Inferior parietal cortex (tissue), 1 donor: Measurements from ENCODE around the gene MSH6.

Experiments
- DNase-seq: peaks from one replicate; pipeline ENCODE4 v3.0.0-alpha.2; 2016; ENCODE audit errors: extremely low spot score

Gene MSH6, protein sequence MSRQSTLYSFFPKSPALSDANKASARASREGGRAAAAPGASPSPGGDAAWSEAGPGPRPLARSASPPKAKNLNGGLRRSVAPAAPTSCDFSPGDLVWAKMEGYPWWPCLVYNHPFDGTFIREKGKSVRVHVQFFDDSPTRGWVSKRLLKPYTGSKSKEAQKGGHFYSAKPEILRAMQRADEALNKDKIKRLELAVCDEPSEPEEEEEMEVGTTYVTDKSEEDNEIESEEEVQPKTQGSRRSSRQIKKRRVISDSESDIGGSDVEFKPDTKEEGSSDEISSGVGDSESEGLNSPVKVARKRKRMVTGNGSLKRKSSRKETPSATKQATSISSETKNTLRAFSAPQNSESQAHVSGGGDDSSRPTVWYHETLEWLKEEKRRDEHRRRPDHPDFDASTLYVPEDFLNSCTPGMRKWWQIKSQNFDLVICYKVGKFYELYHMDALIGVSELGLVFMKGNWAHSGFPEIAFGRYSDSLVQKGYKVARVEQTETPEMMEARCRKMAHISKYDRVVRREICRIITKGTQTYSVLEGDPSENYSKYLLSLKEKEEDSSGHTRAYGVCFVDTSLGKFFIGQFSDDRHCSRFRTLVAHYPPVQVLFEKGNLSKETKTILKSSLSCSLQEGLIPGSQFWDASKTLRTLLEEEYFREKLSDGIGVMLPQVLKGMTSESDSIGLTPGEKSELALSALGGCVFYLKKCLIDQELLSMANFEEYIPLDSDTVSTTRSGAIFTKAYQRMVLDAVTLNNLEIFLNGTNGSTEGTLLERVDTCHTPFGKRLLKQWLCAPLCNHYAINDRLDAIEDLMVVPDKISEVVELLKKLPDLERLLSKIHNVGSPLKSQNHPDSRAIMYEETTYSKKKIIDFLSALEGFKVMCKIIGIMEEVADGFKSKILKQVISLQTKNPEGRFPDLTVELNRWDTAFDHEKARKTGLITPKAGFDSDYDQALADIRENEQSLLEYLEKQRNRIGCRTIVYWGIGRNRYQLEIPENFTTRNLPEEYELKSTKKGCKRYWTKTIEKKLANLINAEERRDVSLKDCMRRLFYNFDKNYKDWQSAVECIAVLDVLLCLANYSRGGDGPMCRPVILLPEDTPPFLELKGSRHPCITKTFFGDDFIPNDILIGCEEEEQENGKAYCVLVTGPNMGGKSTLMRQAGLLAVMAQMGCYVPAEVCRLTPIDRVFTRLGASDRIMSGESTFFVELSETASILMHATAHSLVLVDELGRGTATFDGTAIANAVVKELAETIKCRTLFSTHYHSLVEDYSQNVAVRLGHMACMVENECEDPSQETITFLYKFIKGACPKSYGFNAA (N-terminal part only)

GRCh38 chr2:47782671-47783485 lies at the start of gene MSH6:
Gene MSH6, plus strand, starts transcription at chr2:47783145. Its CDS starts 89 bp downstream, at chr2:47783234.
- DNase-seq: peak; percentile 88

DNA sequence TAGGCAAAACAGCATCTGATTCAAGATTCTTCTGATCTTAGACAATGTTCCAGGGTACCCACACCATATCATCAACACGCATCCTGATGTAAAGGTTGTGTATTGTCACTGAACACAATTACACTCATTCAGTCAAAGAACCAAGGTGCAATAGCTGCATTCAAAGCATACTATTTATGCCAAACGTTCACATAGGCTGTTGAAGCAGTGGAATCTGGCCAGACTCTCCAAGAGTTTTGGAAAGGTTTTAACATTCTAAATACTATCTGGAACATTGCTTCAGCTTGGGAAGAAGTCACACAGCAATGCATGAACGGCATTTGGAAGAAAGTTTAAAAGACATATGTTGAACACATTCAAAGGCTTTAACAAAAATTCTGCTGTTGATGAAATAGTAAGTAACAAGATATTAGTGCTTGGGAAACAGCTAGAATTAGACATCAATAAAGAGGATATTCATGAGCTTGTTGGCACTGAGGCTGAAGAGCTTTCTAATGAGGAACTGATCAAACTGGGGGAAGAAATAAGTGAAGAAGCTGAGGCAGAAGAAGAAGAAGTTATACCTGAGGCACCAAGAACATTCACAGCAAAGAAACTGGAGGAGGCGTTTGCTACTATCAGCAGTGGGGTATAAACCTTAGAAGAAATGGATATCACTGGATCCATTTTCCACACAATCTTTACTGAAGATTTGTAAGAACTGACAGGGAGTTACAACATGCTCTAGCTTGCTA lies 47.6 kb upstream of the MSH6 start:
- DNase-seq: peak; percentile 23

- DNase-seq: no peak
Observed at GRCh38 chr2:47735912-47736311, 47.0 kb upstream of the MSH6 start.

- no peak for DNase-seq
Observed at GRCh38 chr2:47737191-47737975, 45.6 kb upstream of the MSH6 start.

- no peak for DNase-seq
Observed at GRCh38 chr2:47738331-47738730, 44.6 kb upstream of the MSH6 start.

- no peak for DNase-seq
Observed at GRCh38 chr2:47741101-47741500, 41.8 kb upstream of the MSH6 start.

DNA sequence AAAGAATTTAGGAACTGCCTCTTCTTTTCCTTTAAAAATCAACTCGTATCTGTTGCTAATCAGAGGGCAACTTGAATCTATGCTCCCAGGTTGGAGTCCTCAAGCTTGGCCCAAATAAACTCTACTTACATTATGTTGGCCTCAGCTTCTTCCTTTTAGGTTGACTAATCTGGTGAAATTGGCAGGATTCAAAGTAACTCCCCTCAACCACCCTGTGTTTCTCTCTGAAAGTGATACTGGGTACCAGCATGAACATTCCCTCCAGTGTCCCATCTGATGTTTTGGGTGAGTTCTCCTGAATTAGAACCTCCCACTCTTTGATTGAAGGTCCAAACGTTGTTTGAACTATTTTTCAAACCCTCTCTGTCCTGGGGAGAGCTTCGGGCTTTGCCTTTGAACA lies 41.3 kb upstream of the MSH6 start:
- no peak for DNase-seq

- no peak for DNase-seq
Observed at GRCh38 chr2:47744074-47744473, 38.9 kb upstream of the MSH6 start.

GRCh38 chr2:47747878-47748277 lies 35.1 kb upstream of the MSH6 start:
- no peak for DNase-seq

DNA sequence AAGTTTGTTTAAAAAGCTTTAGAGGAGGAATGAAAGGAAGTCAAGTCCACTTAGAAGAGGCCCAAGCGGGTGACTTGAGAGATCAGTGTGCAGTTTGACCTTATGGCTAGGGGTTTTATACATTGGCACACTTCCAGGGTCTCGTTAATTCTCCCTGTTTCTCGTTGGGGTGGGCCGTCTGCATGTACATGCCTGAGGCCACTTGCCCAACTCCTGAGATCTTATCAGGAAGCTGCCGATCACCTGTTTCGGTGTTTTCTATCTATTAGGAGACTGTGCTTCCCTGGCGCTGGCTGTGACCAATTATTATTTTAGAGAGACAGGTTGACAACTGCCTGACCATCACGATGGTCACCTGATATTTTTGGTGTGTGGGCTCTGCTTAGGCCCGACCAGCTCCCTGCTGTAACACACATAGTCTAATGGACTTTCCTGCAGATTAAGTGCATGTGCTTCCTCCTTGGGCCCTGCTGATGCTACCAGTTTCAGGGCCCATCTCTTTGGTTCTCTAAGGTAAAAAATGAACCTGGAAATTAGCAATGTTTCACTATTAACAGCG lies 31.0 kb upstream of the MSH6 start:
- no peak for DNase-seq

GRCh38 chr2:47767497-47767844 lies 15.5 kb upstream of the MSH6 start:
- no peak for DNase-seq

DNA sequence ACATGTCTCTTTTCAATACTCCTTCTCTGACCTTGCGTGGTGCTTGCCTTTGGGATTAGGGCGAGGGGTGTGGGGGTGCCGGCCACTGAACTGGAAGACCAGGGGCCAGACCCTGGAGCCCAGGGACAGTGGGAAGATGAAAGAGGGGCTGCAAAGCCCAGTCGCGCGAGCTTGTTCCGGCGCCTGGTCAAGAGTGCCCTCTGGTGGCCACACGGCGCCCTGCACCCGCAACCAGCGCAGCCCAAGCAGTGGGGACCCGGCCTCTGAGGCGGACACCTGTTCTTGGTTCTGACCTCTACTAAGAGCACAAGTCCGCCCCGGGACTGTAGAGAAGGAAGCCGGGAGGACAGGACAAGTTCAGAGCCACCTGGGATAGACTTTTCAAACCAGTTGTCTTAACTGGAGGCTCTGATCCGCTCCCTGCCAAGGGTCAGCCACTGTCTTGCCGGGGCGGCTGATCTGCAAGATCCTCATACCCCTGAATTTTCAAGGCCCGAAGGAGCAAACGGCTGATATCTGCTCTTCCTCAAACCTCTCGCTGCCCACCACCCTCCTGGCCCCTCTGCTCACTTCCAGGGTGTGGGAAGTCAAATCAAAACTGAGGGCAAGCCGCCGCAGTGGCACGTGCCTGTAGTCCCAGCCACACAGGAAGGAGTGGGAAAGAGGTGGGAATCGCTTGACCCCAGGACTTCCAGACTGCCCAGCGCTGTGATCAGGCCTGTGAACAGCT lies 14.9 kb upstream of the MSH6 start:
- DNase-seq: peak; percentile 75

DNA sequence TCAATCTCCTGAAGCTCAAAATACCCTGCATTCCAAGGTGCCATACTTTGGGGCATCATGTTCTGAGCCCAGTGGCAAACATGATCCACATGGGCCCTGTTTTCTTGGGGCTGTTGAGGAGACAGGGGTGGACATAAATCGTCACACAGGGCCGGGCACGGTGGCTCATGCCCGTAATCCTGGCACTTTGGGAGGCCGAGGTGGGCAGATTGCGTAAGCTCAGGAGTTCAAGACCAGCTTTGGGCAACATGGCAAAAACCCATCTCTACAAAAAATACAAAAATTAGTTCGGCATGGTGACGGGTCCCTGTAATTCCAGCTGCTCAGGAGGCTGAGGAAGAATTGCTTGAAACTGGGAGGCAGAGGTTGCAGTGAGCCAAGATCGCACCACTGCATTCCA lies 13.6 kb upstream of the MSH6 start:
- no peak for DNase-seq

DNA sequence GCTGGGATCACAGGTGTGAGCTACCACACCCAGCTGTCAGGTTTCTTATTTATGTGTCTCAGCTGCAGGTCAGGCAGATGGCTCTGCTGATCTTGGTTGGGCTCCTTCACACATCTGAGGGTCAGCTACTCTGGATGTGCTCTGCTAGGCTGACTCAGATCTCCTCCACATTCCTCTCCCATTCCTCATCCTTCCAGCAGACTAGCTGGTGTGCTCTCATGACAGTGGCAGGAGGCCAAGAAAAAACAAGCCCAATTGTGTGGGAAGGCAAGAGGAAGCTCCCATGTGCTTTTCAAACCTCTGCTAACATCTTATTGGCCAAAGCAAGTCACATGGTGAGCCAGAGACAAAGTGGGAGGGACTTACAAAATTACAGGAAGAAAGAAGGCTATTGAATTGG lies 11.7 kb upstream of the MSH6 start:
- DNase-seq: peak; percentile 71

- DNase-seq: no peak
Observed at GRCh38 chr2:47772343-47772742, 10.6 kb upstream of the MSH6 start.

DNA sequence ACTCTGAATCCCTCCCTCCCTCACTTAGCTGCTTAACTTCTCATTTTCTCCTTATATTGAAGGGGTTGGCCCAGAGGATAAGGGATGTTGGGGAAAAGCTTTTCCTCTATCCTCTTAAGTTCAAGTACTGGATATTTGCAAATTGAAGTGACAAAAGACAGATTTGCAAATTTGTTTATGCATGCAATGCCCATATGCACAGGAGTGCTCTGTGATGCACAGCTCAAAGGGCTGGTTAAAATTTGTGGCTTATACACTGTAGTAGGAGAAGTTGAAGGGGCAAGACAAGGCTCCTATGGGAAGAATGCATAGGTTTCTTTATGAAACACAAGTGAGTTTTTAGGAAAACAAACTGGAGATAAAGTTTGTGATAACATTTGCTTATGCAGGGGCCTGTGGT lies 8.4 kb upstream of the MSH6 start:
- no peak for DNase-seq

DNA sequence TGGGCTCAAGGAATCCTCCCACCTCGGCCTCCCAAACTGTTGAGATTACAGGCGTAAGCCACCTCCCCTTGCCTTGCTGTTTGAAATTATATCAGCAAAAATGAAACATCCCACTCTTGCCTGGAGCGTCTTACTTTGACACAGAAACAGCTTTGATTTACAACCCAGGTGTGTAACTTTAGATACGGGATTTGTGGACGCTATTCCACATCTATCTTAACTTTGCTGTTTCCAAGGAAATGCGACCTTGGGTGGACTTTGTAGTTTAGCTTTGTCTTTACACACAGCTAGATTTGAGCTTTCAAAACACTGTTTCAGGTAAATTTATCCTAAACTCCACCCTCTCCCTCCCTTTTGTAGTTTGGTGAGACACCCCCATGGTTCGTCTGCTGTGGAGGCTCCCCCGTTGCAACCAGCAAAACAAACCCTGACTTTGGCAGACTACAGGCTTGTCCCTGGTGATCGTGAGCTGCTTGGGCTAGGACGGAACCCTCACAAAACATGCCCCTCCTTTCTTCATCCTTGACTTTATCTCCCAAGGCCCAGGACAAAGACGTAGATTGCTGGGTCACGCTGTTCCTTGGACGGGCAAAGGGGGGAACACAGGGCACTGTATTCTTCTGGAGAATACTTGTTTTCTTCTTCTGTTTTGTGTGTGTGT lies 5.5 kb upstream of the MSH6 start:
- no peak for DNase-seq
